NOMO-1 treated with dmso at 0.1 percent for 144 hours (cell line): ENCODE results near the gene TRIO.

Source experiments
- DNase-seq: peaks from one replicate; lab custom pipeline; 2025; ENCODE audit not compliant: unreplicated experiment; lab: John Stamatoyannopoulos, UW

The TRIO gene

DNA sequence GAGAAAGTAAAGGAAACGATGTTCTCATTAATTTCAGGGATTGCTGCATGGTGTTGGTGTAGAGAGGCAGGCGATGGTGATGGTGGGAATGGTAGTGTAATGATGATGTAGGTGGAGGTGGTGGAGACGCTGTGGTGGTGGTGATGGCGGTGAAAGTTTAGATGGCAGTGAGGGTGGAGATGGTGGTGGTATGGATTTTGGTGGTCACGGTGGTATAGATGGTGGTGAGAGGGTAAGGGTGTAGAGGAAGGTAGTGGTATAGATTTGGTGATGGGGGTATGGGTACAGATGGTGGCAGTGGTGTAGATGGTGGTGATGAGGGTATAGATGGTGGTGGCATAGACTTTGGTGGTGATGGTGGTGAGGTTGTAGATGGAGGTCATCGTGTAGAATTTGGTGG lies 259.3 kb downstream of the TRIO start:
- DNase-seq, result no peak

- DNase-seq, result no peak
Measured at GRCh38 chr5:14404780-14405179, 261.6 kb downstream of the TRIO start.

DNA sequence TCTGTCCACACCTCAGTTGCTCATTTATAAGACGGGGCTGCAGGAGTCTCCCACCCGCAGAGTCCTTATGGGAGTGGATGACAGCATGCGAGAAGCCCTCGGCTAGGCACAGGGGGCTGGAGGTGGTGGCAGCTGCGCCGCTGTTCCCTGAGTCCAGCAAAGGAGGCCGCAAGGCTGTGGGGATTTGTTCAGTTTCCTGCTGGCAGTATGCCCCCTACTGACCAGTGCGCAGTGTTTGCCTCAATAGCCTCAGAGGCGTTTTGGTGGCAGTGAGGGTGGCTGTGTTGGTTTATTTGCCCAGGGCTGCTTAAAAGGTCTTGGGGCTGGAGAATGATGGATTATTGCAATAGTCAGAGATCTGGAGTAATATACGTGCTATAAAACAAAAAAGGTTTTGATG lies 262.1 kb downstream of the TRIO start:
- no peak for DNase-seq

DNA sequence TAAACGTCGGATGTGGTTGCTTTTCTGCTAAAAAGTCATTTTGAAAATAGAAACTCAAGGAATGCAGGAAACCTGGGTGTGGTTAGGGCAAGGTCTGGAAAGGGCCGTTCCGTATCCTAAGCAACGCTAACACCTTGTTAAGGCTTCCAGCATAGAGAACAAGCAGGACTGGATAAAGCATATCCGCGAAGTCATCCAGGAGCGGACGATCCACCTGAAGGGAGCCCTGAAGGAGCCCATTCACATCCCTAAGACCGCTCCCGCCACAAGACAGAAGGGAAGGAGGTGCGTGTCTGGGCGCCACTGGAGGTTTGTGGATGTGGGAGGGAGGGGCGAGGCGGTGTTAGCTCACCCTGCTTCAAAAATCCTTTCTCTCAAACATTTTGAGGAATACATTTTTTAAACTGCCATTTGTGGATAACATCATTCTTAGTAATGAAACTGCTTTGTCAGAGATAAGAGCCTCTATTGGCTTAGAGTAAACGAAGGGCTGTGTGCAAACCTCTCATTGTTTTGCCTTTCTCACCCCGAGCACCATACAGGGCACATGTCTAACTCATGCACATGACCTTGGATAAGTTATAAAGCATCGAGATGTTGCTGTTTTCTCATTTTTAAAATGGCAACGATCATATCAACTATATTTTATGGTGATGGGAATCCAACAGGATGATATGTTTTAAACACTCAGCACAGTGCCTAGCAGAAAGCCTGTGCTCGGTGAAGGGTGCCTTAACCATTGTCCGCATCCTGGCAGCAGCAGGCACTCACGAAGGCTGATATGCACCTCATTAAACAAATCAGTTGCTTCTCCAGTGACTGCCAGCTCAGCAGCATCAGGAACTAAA lies 262.8 kb downstream of the TRIO start:
- no peak for DNase-seq

DNA sequence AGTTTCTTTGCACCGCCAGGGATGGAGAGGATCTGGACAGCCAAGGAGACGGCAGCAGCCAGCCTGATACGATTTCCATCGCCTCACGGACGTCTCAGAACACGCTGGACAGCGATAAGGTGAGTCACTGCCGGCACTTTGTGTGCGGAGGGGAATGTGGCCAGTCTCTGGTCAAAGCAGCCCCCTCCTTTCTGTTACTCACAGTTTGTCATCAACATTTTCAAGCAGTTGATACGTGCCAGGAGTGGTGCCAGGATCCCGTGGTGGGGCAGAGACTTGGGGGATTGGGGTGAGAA lies 263.4 kb downstream of the TRIO start:
- no peak for DNase-seq

GRCh38 chr5:14407051-14407450 lies 263.9 kb downstream of the TRIO start:
- no peak for DNase-seq

- no peak for DNase-seq
Measured at GRCh38 chr5:14407746-14408175, 264.6 kb downstream of the TRIO start.

- no peak for DNase-seq
Measured at GRCh38 chr5:14408969-14409586, 265.9 kb downstream of the TRIO start.

DNA sequence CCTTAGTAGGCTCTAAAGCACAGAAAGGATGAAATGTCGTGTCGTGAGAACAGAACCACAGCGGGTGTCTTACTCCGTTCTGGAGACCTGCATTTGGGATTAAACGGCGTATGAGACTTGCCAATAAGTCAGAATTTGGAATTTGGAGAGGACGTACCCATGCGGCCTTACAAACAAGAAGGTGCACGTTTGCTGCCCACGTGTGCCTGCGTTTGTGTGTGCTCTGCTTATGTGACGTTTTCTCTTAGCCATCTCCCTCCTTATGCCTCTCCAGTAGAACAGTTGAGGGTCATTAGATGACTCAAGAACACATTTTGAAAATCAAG lies 266.9 kb downstream of the TRIO start:
- no peak for DNase-seq

GRCh38 chr5:14410394-14411201 lies 267.5 kb downstream of the TRIO start:
- DNase-seq, result no peak

- DNase-seq, result no peak
Measured at GRCh38 chr5:14411216-14411615, 268.1 kb downstream of the TRIO start.

DNA sequence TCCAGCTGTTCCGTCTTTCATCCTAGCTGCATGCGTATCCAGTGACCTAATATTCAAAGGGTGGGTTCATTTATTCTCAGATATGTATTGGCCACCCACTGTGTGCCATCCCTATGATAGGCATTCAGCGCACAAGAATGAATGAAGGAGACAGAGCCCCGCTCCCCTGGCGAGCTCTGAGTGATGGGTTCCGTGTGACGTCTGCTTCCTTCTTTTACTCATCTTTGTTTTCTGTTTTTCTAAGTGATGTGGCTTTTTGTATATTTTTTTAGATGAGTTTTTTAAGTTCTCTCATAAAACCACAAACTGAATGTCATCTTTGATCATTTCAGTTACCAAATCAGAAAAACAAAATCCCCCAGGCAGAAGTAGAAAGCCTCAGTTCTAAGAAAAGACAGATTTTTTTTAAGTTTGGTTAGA lies 270.2 kb downstream of the TRIO start:
- DNase-seq, result no peak

- no peak for DNase-seq
Measured at GRCh38 chr5:14414007-14414406, 270.9 kb downstream of the TRIO start.

DNA sequence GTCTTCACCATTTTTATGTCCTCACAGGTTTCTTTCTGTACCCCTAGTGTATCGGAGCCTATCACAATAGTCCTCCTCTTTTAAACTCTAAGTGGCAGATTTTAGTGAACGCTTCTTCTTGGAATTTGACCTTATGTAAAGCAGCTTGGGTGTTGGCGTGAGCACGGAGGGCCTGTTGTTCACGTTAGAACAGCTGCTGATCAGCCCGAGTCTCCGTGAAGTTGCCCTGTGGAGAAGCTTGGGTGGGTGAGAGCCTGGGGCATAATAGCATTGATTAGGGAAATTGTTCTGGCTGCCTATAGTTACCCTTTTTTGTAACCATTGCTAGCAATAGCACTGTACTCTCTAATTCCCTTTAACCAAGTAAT lies 271.5 kb downstream of the TRIO start:
- no peak for DNase-seq

- DNase-seq, result no peak
Measured at GRCh38 chr5:14415024-14415697, 272.0 kb downstream of the TRIO start.

- DNase-seq, result no peak
Measured at GRCh38 chr5:14415698-14416074, 272.5 kb downstream of the TRIO start.

DNA sequence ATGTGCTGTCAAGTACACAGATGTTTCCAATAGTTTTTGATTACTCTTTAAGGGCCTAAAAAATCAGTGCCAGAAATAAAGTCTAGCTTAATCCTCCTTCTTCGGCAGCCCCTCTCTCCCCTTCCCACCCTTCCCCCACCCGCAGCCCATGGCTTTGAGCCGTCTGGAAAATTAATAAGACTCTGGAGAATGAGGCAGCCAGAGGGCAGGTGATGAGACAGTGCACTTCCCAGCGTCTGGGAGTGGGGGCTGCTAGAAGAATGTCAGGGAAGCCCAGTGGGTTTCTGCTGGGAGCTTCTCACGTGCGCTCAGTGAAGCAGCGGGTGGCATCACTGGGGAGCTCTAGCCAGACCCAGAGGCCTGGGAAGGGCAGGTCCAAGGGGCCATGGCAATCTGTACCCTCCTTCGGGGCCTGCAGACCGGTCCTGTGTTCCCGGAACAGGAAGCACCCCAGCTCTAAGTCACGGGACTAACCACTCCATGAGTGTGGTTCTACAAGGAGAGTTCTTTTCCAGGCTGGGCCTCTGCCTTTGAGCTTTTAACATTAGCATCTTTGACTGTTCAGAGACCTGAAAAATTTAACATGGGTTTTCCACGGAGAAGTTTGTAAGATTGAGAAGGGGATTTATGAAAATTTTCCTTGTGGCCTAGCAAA lies 273.6 kb downstream of the TRIO start:
- DNase-seq, result no peak

- no peak for DNase-seq
Measured at GRCh38 chr5:14417276-14417730, 274.2 kb downstream of the TRIO start.

GRCh38 chr5:14417792-14418765 lies 274.9 kb downstream of the TRIO start:
- no peak for DNase-seq

DNA sequence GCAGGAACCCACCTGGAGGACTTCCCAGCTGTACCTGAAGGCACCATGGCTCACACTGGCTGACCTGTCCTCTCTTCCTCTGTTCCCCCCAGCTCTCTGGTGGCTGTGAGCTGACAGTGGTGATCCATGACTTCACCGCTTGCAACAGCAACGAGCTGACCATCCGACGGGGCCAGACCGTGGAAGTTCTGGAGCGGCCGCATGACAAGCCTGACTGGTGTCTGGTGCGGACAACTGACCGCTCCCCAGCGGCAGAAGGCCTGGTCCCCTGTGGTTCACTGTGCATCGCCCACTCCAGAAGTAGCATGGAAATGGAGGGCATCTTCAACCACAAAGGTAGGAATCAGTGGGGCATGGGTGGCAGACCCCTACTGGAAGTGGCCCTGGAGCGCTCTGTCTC lies 276.5 kb downstream of the TRIO start:
- DNase-seq, result no peak
